Uterus (tissue), 2 donors: Measurements from ENCODE around the gene KICS2.

Source experiments
- CTCF ChIP-seq, 4 experiments: fragments of 200-600 bp in 2 of 4; fragments of 450-650 bp in 2 of 4; sonication (generic) in 2 of 4; IDR thresholded peaks; one replicate each; pipeline ENCODE4 v1.5.1; 2016 to 2019; ENCODE audit warnings: antibody characterized with exemption in 4 of 4, mild to moderate bottlenecking in 2 of 4, moderate library complexity in 1 of 4
- POLR2A ChIP-seq, 2 donors: fragments of 450-650 bp; IDR thresholded peaks; one replicate each; pipeline ENCODE4 v1.6.1; 2016; ENCODE audit warnings: antibody characterized with exemption in 2 of 2, mild to moderate bottlenecking in 1 of 2, moderate library complexity in 1 of 2

- TF ChIP-seq CTCF (IDR thresholded peaks at IDR 0.05) (no peak), POLR2A (IDR thresholded peaks at IDR 0.05) (no peak)
These were observed 3.5 kb downstream of the KICS2 start for GRCh38 chr12:64218597-64218996.
